Nucleus accumbens (tissue), 56 donors: Measurements from ENCODE around the gene NOP56.

Experiments used
- DNase-seq, 56 donors: peaks; one replicate each; lab custom pipeline; 2025; lab: John Stamatoyannopoulos, UW

The NOP56 gene, protein sequence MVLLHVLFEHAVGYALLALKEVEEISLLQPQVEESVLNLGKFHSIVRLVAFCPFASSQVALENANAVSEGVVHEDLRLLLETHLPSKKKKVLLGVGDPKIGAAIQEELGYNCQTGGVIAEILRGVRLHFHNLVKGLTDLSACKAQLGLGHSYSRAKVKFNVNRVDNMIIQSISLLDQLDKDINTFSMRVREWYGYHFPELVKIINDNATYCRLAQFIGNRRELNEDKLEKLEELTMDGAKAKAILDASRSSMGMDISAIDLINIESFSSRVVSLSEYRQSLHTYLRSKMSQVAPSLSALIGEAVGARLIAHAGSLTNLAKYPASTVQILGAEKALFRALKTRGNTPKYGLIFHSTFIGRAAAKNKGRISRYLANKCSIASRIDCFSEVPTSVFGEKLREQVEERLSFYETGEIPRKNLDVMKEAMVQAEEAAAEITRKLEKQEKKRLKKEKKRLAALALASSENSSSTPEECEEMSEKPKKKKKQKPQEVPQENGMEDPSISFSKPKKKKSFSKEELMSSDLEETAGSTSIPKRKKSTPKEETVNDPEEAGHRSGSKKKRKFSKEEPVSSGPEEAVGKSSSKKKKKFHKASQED

DNA sequence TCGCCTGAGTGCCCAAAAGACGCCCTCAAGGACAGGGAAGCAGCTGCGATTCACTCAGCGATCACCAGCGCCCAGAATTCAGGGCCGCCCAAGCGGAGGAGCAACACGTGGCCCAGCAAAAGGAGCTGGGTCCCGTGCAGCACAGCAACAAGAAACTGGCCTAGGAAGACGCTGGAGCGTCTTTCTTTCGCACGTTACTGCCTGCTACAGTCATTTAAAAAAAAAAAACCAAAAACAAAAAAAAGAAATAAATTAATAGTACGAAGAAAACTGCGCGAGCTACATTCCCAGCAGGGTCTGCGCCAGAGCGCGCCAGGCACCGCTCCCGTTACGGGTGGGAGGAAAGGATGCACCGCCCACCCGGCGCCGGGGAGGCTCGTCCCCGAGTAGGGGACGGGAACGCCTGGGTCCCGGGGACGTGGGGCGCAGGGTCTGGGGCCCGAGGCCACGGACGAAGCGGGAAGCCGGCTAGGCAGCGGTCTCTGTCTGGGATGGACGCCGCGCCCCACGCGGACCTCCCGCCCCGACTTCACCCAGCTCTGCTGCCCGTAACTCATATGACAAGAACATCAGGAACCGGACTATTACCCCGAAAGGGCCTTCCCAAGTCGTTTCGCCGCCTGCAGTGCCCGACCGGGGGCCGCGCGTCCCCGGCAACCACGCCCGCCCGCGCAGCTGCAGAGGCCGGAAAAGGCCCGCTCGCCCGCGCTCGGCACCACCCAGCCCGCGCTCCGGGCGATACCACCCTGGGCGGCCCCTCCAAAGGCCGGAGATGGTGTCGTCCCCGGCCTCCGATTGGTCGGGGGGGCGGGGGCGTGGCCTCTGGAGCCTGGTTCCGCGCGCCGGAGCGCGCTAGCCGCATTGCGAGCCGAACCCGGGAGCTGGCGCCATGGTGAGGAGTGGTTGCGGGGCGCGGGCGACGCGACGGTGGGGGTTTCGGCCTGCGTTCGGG, at the start of gene NOP56:
NOP56 (plus strand) TSS at position 861 of the 952 bp plus-strand sequence; CDS start at position 890, 29 bp downstream.
- peak; percentile 18 to 96 (median 90) for DNase-seq

DNA sequence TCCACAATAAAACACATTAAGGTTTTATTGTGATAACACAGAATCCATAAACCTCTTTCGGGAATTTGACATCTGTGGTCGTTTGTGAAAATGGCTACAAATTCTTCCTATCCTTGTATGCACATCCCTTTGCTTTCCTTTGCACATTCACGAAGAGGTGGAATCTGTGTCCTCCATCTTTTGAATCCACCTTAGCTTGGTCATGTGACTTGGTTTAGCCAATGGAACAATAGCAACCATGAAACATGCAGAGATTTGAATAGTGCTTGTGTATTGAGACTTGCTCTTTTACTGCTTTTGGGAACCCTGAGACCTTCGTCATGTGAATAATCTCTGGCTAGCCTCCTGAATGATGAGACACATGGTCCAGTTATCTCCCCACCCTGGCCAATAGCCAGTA, 49.7 kb upstream of the NOP56 start:
- DNase-seq, result no peak

DNA sequence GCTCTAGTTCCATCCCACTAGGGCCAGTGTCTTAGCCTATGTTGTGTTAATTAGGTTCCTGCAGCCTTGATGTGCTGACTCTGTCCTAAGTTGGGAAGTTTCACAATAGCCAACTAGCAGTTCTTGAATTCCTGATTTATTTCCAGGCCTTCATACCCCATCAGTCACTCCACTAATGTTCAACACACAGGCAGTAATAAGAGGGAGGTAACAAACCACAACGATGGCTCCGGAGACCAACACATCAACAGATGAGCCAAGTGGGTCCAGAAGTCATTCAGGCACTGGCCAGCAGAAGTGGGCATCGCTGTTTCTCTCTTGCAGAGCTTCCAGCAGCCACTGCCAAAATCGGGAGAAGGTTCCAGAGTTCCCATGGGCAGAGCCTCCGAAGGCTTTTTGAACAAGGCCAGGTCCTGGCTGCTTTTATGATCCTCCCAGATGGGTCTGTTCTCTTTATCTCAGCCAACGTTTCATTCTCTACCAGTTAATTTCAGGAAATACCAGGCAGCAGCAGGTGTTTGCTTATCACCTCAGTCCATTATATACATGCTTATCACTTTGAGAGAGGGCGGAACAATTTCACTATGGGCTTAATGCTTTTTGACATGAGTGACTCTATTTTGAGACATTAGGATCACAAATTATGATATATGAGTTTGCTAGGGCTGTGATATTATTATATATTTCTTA, 48.5 kb upstream of the NOP56 start:
- DNase-seq, result no peak

DNA sequence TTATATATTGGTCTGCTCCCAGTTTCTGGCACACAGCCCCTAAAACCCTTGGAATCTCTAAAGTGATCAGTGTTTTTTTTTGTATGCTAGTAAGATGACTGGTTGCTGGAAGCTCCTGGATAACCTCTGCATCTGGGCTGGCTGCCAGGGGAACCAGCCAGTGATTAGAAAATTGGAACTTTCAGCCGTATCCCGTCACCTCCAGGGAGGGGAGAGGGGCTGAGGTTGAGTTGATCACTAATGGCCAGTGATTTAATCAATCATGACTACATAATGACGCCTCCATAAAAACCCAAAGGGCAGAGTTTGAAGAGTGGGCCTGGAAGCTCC, 48.0 kb upstream of the NOP56 start:
- no peak for DNase-seq

DNA sequence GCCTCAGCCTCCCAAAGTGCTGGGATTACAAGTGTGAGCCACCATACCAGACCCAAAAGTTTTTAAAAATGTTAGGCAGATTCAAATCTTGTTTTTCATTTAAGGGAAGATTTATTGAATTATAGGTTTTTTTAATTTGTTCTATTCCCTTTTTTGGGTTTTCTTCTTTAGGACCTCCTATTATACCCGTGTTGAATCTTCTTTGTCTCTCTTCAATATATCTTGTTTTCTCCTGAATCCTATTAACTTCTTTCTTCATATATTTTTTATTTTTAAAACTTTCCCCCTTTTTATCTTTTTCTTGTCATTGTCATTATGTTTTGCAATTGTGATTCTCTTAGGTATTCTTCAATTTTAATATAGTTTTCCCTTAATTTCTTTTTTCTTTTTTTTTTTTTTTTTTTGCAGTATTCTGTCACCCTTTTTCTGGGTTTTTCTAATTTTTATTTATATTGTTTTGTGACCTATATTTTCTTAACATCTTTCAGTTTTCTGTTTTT, 45.9 kb upstream of the NOP56 start:
- no peak for DNase-seq

DNA sequence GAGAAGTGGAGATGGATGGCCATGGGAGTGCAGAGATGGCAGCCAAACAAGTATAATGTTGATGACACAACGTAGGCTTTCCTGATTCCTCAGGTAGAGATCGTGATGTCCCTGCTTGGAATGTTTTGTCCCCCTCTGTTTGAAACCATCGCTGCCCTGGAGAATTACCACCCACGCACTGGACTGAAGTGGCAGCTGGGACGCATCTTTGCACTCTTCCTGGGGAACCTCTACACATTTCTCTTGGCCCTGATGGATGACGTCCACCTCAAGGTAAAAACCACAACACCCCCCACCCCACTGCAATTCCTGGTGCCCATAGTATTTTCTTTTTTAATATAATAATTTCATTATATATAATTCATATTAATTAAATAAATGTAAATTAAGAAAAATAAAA, 42.1 kb upstream of the NOP56 start:
- no peak for DNase-seq

DNA sequence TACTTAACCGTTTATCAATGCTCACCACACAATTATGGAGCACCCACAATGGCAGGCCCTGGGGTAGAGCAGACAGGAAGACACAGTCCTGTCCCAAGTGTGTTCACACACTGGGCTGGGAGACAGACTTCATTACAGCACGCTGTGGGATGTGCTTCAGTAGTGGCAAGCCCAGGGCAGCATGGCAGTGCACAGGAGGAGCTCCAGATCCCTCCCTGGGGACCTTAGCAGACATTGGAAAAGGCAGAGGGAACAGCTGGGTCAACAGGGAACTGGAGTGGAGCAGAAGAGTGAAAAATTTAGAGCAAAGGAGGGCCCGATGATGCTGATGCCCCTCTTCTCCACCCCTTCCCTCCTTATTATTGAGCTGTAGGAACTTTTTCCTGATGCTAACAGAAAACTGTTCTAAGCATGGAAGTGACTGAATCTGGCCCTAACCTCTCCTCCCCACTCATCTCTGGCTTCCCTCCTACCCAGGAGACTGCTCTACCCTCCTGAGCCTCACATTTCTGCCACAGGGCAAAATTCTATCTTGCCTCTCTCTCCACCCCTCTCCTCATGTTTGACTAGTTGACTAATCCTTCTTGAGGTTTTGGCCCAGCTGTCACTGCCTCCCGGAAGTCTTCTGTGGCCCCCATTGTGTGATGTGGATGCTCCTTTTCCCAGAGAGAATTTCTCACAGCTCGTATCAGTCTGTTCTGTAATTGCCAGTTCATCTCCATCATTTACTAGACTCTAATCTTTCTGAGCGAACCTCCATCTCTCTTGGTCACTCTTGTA, 41.3 kb upstream of the NOP56 start:
- DNase-seq, result no peak

DNA sequence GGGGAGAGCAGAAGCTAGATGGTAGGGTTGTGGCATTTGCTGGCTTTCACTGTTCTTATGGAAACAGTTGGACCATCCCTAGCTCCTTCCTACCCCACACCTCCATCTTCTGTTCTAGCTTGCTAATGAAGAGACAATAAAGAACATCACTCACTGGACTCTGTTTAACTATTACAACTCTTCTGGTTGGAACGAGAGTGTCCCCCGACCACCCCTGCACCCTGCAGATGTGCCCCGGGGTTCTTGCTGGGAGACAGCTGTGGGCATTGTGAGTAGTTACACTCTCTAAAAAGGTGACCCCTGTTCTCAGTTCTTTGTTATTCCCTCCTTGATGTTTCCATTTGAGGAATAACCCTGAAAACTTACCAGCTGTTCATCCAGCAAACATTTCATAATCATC, 40.4 kb upstream of the NOP56 start:
- DNase-seq, result no peak

DNA sequence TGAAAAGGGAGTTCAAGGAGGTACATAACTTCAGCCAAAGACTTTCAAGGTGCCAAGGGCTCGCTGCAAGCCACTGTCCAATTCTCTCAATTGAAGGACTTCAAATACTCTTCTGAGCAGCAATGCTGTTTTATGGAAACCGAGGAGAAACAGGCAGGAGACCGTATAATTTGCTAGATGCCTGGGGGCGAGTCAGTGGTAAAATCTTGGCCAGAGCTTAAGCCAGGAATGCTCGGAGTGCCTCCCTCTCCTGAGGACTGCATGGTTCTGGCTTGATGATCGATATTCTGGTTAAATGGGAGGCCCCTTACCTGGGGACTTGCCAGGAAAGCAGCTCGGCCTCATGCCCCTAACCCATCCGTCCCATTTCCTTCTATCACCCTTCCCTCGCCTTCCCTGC, 35.8 kb upstream of the NOP56 start:
- DNase-seq, result no peak

DNA sequence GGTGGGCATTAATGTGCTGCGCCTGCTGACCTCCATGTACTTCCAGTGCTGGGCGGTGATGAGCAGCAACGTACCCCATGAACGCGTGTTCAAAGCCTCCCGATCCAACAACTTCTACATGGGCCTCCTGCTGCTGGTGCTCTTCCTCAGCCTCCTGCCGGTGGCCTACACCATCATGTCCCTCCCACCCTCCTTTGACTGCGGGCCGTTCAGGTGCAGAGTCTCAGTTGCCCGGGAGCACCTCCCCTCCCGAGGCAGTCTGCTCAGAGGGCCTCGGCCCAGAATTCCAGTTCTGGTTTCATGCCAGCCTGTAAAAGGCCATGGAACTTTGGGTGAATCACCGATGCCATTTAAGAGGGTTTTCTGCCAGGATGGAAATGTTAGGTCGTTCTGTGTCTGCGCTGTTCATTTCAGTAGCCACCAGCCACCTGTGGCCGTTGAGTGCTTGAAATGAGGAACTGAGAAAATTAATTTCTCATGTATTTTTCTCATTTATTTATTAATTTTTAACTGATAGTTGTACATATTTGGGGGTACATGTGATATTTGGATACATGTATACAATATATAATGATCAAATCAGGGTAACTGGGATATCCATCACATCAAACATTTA, 35.2 kb upstream of the NOP56 start:
- no peak for DNase-seq

DNA sequence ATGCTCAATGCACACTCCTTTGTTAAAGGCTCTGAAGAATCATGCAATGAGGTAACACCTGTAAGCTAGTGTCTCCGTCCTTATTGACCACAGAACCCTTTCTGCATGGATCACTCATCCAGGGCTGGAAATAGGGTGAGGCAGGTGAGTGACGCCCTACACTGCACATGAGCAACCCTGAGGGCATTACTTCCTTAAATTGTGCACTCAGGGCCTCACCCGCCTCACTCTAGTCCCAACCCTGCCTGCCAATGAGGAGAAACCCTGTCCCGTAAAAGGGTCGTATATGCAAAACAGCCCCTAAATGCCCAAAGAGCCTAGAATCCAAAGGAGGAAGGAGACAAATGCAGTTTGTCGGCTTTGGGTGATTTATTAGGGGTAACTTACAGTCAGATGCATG, 33.6 kb upstream of the NOP56 start:
- DNase-seq, result no peak

DNA sequence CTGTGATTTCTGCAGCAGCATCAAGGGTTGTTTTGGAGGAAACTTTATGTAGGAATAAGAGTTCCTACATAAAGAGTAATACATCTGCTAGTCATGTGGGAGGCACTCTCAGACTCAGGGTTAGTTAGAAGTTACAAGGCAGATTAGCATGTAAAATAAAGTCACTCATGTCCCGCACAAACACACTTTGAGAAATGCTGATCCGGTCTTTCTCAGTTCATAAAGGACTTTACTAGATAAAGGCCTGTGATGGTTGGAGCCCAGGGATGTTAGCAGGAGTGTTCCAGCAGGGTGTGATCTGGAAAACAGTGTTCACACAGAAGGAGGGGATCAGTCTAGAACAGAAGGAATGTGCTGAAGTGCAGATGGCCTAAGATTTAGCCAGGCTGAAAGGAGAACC, 33.1 kb upstream of the NOP56 start:
- no peak for DNase-seq

DNA sequence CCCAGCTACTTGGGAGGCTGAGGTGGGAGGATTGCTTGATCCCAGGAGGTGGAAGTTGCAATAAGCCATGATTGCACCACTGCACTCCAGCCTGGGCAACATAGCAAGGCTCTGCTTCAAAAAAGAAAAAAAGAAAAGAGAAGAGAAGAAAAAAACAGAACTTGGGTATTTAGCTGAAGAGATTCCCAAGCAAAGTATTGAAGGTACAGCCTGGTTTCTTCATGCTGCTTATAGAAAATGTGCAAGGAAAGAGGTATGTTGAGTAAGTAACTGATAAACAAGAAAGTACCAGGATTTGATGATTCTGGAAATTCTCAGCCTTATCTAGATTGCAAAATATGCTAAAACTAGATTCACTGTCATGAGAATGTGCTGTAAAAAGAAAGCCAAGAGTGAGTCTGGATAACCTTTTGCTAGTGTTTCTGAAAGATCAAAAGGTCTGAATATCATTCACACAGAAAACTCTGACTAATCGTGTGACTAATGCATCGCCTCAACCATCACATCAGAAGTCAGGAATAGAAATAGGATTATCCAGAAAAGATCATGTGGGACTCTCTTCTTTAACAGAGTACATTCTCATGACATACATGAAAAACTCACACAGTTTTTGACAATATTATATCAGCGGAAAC, 32.4 kb upstream of the NOP56 start:
- peak in 5 of 56 donors; percentile 2 to 38 (median 7) for DNase-seq

DNA sequence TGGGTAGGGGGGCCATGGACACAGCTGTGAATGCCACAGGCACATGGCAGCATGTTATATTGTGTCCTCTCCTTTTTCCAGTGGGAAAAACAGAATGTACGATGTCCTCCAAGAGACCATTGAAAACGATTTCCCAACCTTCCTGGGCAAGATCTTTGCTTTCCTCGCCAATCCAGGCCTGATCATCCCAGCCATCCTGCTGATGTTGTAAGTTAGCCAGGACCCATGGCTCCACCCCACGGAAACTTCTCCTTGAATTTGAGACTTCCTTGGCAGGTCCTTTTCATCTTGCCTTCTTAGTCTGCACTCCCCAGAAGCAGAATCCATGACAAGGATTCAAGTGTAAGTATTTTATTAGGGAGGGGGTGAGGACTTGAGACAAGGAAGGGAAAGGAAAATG, 28.2 kb upstream of the NOP56 start:
- no peak for DNase-seq

DNA sequence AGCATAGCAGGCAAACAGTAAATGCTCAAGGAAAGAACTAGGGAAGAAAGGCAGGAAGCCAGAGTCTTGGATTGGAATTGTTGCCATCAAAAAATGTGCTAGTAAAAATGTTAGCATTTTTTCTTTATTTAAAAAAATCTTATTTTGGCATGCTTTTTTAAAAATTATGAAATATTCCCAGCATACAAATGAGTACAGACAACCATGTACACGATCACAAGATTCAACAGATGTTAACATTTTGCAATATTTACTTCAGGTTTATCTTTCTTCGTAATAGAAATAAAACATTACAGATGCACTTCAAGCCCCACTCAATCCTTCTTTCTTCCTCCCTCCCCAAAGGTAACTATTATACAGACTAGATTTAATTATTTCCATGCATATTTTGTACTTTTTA, 27.4 kb upstream of the NOP56 start:
- no peak for DNase-seq

DNA sequence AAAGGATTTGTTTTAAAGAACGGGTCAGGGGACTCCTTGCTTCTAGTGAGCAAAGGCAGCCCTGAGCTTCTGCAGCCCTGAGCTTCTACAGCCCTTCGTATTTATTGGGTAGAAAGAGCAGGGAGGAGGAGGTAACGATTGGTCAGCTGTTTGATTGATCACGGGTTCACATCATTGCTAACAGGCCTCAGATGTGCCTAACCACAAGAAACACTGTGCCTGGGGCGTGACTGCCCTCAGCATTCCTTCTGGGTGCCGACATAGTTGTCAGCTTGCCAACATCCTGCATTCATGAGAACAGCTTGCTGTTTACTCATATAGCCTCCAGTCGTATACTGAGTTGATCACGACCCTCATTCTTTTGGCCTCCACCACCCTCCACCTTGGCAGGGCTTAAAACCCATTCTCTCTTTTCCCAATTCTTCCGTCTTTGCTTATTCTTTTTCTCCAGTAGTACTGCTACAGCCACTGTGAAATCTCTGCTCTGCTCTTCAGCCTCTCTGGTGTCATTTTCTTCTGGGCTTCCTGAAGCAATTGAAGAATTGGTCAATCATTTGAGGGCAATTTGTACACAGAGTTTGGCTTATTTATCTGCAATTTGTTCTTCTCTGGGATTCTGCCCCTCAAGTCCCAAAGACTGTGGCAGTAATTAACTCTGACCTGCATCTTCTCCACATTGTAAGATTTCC, 25.4 kb upstream of the NOP56 start:
- DNase-seq, result no peak

DNA sequence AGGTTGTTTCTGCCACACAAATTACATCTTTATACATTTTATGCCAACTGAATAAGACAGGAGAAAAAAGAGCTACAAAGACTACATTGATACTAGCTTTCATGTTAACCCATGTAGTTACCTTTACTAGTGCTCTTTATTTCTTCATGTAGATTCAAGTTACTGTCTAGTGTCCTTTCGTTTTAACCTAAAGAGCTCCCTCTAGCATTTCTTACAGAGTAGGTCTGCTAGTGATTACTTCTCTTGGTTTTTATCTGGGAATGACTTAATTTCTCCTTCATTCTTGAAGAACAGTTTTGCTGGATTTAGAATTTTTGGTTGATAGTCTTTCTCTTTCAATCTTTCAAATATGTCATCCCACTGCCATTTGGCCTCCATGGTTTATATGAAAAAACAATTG, 21.2 kb upstream of the NOP56 start:
- no peak for DNase-seq

DNA sequence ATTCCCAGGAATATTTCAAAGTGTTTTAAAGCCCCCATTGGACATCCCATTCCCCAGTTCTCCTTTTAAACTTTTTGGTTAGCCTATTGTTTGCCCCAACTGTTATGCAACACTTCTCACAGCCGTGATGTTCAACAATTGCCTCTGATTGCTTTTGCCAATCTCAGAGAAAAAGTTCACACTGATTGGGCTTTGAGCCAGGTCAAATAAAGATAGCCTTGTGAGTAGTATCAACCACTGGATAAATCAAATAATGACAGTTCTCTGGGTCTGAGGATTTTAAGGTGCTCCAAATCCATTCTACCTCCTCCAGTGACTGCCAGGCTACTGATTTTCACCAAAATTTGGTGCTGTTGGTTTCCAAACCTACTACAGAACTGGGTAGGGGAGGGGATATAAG, 19.1 kb upstream of the NOP56 start:
- no peak for DNase-seq
